ENCODE results near the gene TFF2. TPM values are rescaled to one million over a fixed set of nuclear protein-coding genes. Genes with fewer than 3 reads are reported as not detected.

TFF2 gene
- total and polyA plus RNA-seq, 2 experiments from 2014 or later = not detected

GRCh38 chr21:42319851-42320572, 30.8 kb downstream of the TFF2 start:
- TF ChIP-seq CTCF (IDR thresholded peaks at IDR 0.05; ENCODE audit: low read depth, low read length) = no peak
- Histone ChIP-seq H3K9me3 (ENCODE audit: low read depth) (no peaks in the 10 kb centered on the region), H3K4me1 (ENCODE audit: low read depth) (no peaks in the 10 kb centered on the region), H3K27ac (no peak overlapping the region), H3K27me3 (no peaks in the 10 kb centered on the region), H3K4me3 (no peak overlapping the region), H3K36me3 (no peaks in the 10 kb centered on the region)
- no peak for DNase-seq (ENCODE audit: low read depth in 1 of 2, low spot score in 1 of 2)

GRCh38 chr21:42319376-42319775, 31.4 kb downstream of the TFF2 start:
- no peak for TF ChIP-seq CTCF (IDR thresholded peaks at IDR 0.05; ENCODE audit: low read depth, low read length)
- Histone ChIP-seq H3K27ac (no peak overlapping the region), H3K4me1 (ENCODE audit: low read depth) (no peaks in the 10 kb centered on the region), H3K9me3 (ENCODE audit: low read depth) (no peaks in the 10 kb centered on the region), H3K27me3 (no peaks in the 10 kb centered on the region), H3K36me3 (no peaks in the 10 kb centered on the region), H3K4me3 (no peak overlapping the region)
- no peak for DNase-seq (ENCODE audit: low read depth in 1 of 2, low spot score in 1 of 2)

- no peak for TF ChIP-seq CTCF (IDR thresholded peaks at IDR 0.05; ENCODE audit: low read depth, low read length)
- H3K36me3 ChIP-seq = no peaks in the 10 kb centered on the region
- no peaks in the 10 kb centered on the region for H3K9me3 ChIP-seq (ENCODE audit: low read depth)
- H3K4me1 ChIP-seq (ENCODE audit: low read depth) = no peaks in the 10 kb centered on the region
- H3K27me3 ChIP-seq = no peaks in the 10 kb centered on the region
- H3K4me3 ChIP-seq = no peak overlapping the region
- DNase-seq (ENCODE audit: low read depth in 1 of 2, low spot score in 1 of 2) = no peak
- H3K27ac ChIP-seq = no peak overlapping the region
Measured at GRCh38 chr21:42317826-42318746, 32.7 kb downstream of the TFF2 start.

- Histone ChIP-seq H3K4me3 (no peak overlapping the region), H3K27ac (no peak overlapping the region), H3K36me3 (no peaks in the 10 kb centered on the region), H3K4me1 (ENCODE audit: low read depth) (no peaks in the 10 kb centered on the region), H3K9me3 (ENCODE audit: low read depth) (no peaks in the 10 kb centered on the region), H3K27me3 (no peaks in the 10 kb centered on the region)
- TF ChIP-seq CTCF (IDR thresholded peaks at IDR 0.05; ENCODE audit: low read depth, low read length) = no peak
- DNase-seq (ENCODE audit: low read depth in 1 of 2, low spot score in 1 of 2) = no peak
Measured at GRCh38 chr21:42317341-42317741, 33.5 kb downstream of the TFF2 start.

- H3K27me3 ChIP-seq = no peaks in the 10 kb centered on the region
- H3K36me3 ChIP-seq = no peaks in the 10 kb centered on the region
- H3K27ac ChIP-seq = no peak overlapping the region
- no peaks in the 10 kb centered on the region for H3K4me1 ChIP-seq (ENCODE audit: low read depth)
- H3K4me3 ChIP-seq = no peak overlapping the region
- no peak for DNase-seq (ENCODE audit: low read depth in 1 of 2, low spot score in 1 of 2)
- H3K9me3 ChIP-seq (ENCODE audit: low read depth) = no peaks in the 10 kb centered on the region
- no peak for TF ChIP-seq CTCF (IDR thresholded peaks at IDR 0.05; ENCODE audit: low read depth, low read length)
Measured at GRCh38 chr21:42316891-42317290, 33.9 kb downstream of the TFF2 start.
